ENCODE data around the gene CBY3. TPM values are rescaled to one million over a fixed set of nuclear protein-coding genes. Genes with fewer than 3 reads are reported as not detected.
"Not testable (repeated sequence)": the region's sequence is repeated elsewhere in the genome, so short reads cannot be mapped to it uniquely, and the experiment has no call there.

CBY3 gene
- total RNA-seq, 5 donors from 2014 or later (not counting 1 experiment from before 2014, with no cell fraction given): 0.50 to 0.66 (median 0.57) TPM; not detected in 2

GRCh38 chr5:179644766-179645165 lies 36.1 kb downstream of the CBY3 start:
- not testable (repeated sequence) for H3K27me3 Mint-ChIP-seq; H3K27me3 ChIP-seq (replicated peaks in 1 of 2; ENCODE audit: control insufficient read depth in 2 of 2, extremely low read depth in 1 of 2, insufficient read depth in 2 of 2, low read length in 1 of 2); H3K27ac Mint-ChIP-seq

GRCh38 chr5:179643141-179643920 lies 37.5 kb downstream of the CBY3 start:
- H3K4me1 Mint-ChIP-seq; H3K4me1 ChIP-seq (ENCODE audit: control insufficient read depth in 1 of 2, extremely low read depth in 1 of 2, insufficient read depth in 2 of 2, low read length in 2 of 2); H3K4me3 Mint-ChIP-seq; H3K27ac Mint-ChIP-seq; H3K27me3 Mint-ChIP-seq; H3K36me3 Mint-ChIP-seq; H3K27ac ChIP-seq (ENCODE audit: low read length); H3K36me3 ChIP-seq (ENCODE audit: control insufficient read depth in 2 of 2, extremely low read depth in 1 of 2, insufficient read depth in 1 of 2, low read length in 1 of 2); H3K27me3 ChIP-seq (replicated peaks in 1 of 2; ENCODE audit: control insufficient read depth in 2 of 2, extremely low read depth in 1 of 2, insufficient read depth in 2 of 2, low read length in 1 of 2); ATAC-seq (replicated peaks in 1 of 4); CTCF ChIA-PET; H3K9me3 ChIP-seq; H3K4me3 ChIP-seq (ENCODE audit: control insufficient read depth in 1 of 2, extremely low read depth in 1 of 2, low read length in 1 of 2); DNase-seq; H3K9me3 Mint-ChIP-seq: not testable (repeated sequence)
- WGBS (ENCODE audit: insufficient coverage): 82% methylated on average over 13 of the region's 16 CpGs
- POLR2A ChIA-PET: interaction anchor here in 1 of 2 donors (0.6 kb wide), 1 partner anchor 453 kb away, joined by 3 read pairs; no protein-coding TSS in a partner anchor

More at GRCh38 chr5:179644766-179645165, 36.1 kb downstream of the CBY3 start:
- POLR2A ChIA-PET; H3K36me3 ChIP-seq (ENCODE audit: control insufficient read depth in 2 of 2, extremely low read depth in 1 of 2, insufficient read depth in 1 of 2, low read length in 1 of 2); H3K36me3 Mint-ChIP-seq; H3K9me3 ChIP-seq; DNase-seq; CTCF ChIA-PET; H3K4me1 ChIP-seq (ENCODE audit: control insufficient read depth in 1 of 2, extremely low read depth in 1 of 2, insufficient read depth in 2 of 2, low read length in 2 of 2); H3K9me3 Mint-ChIP-seq; ATAC-seq (replicated peaks in 1 of 4); H3K4me1 Mint-ChIP-seq; H3K27ac ChIP-seq (ENCODE audit: low read length); H3K4me3 Mint-ChIP-seq; H3K4me3 ChIP-seq (ENCODE audit: control insufficient read depth in 1 of 2, extremely low read depth in 1 of 2, low read length in 1 of 2): not testable (repeated sequence)
- WGBS (ENCODE audit: insufficient coverage): 57% methylated on average over 1 of the region's 5 CpGs

- H3K27ac Mint-ChIP-seq; CTCF ChIA-PET; DNase-seq; POLR2A ChIA-PET; H3K27me3 ChIP-seq (replicated peaks in 1 of 2; ENCODE audit: control insufficient read depth in 2 of 2, extremely low read depth in 1 of 2, insufficient read depth in 2 of 2, low read length in 1 of 2); H3K27ac ChIP-seq (ENCODE audit: low read length); ATAC-seq (replicated peaks in 1 of 4); H3K36me3 ChIP-seq (ENCODE audit: control insufficient read depth in 2 of 2, extremely low read depth in 1 of 2, insufficient read depth in 1 of 2, low read length in 1 of 2); H3K4me1 Mint-ChIP-seq; H3K4me1 ChIP-seq (ENCODE audit: control insufficient read depth in 1 of 2, extremely low read depth in 1 of 2, insufficient read depth in 2 of 2, low read length in 2 of 2); H3K4me3 Mint-ChIP-seq; H3K36me3 Mint-ChIP-seq; H3K9me3 Mint-ChIP-seq; H3K4me3 ChIP-seq (ENCODE audit: control insufficient read depth in 1 of 2, extremely low read depth in 1 of 2, low read length in 1 of 2); H3K27me3 Mint-ChIP-seq; H3K9me3 ChIP-seq: not testable (repeated sequence)
- WGBS (ENCODE audit: insufficient coverage): 83% methylated on average over 10 of the region's 17 CpGs
Measured at GRCh38 chr5:179642626-179643025, 38.2 kb downstream of the CBY3 start.

DNA sequence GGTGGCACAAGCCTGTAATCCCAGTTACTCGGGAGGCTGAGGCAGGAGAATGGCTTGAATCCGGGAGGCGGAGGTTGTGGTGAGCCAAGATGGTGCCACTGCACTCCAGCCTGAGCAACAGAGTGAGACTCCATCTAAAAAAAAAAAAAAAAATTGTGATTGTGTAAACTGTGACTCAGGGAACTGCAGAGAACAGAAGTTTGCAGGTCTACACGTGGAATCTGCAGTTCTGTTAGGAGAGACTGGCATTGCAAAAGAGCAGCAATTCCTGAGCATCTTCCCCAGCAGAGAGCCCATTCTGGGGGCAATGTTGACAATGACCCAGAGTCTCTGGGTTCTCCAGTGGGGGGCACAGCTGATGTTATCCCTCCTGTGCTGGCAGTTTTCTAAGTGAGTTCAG lies 39.1 kb downstream of the CBY3 start:
- H3K27me3 Mint-ChIP-seq; H3K36me3 Mint-ChIP-seq; H3K4me1 Mint-ChIP-seq; H3K36me3 ChIP-seq (ENCODE audit: control insufficient read depth in 2 of 2, extremely low read depth in 1 of 2, insufficient read depth in 1 of 2, low read length in 1 of 2); DNase-seq; H3K9me3 Mint-ChIP-seq; H3K27ac ChIP-seq (ENCODE audit: low read length); H3K27ac Mint-ChIP-seq; H3K4me1 ChIP-seq (ENCODE audit: control insufficient read depth in 1 of 2, extremely low read depth in 1 of 2, insufficient read depth in 2 of 2, low read length in 2 of 2); POLR2A ChIA-PET; CTCF ChIA-PET; H3K4me3 Mint-ChIP-seq; H3K4me3 ChIP-seq (ENCODE audit: control insufficient read depth in 1 of 2, extremely low read depth in 1 of 2, low read length in 1 of 2); H3K9me3 ChIP-seq; ATAC-seq (replicated peaks in 1 of 4); H3K27me3 ChIP-seq (replicated peaks in 1 of 2; ENCODE audit: control insufficient read depth in 2 of 2, extremely low read depth in 1 of 2, insufficient read depth in 2 of 2, low read length in 1 of 2): not testable (repeated sequence)
- WGBS (ENCODE audit: insufficient coverage): no CpG with 5 or more reads among the region's 4 CpGs

DNA sequence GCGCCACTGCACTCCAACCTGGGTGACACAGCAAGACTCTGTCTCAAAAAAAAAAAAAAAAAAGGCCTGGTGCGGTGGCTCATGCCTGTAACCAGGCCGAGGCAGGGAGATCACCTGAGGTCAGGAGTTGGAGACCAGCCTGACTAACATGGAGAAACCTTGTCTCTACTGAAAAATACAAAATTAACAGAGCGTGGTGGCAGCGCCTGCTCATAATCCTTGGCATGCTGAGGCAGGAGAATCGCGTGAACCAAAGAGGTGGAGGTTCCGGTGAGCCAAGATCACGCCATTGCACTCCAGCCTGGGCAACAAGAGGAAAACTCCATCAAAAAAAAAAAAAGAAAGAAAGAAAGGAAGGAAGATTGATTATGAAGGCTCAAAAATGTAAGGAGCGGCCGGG lies 41.5 kb downstream of the CBY3 start:
- WGBS (ENCODE audit: insufficient coverage): 91% methylated on average over 4 of the region's 11 CpGs
- H3K4me3 ChIP-seq (ENCODE audit: control insufficient read depth in 1 of 2, extremely low read depth in 1 of 2, low read length in 1 of 2); H3K4me1 Mint-ChIP-seq; H3K27ac Mint-ChIP-seq; ATAC-seq (replicated peaks in 1 of 4); H3K36me3 ChIP-seq (ENCODE audit: control insufficient read depth in 2 of 2, extremely low read depth in 1 of 2, insufficient read depth in 1 of 2, low read length in 1 of 2); H3K4me3 Mint-ChIP-seq; H3K27ac ChIP-seq (ENCODE audit: low read length); H3K9me3 ChIP-seq; H3K9me3 Mint-ChIP-seq; H3K27me3 Mint-ChIP-seq; H3K27me3 ChIP-seq (replicated peaks in 1 of 2; ENCODE audit: control insufficient read depth in 2 of 2, extremely low read depth in 1 of 2, insufficient read depth in 2 of 2, low read length in 1 of 2); H3K4me1 ChIP-seq (ENCODE audit: control insufficient read depth in 1 of 2, extremely low read depth in 1 of 2, insufficient read depth in 2 of 2, low read length in 2 of 2); H3K36me3 Mint-ChIP-seq; DNase-seq; CTCF ChIA-PET; POLR2A ChIA-PET: not testable (repeated sequence)

GRCh38 chr5:179634370-179635172 lies 46.3 kb downstream of the CBY3 start:
- H3K27ac ChIP-seq (ENCODE audit: low read length); CTCF ChIA-PET; H3K36me3 ChIP-seq (ENCODE audit: control insufficient read depth in 2 of 2, extremely low read depth in 1 of 2, insufficient read depth in 1 of 2, low read length in 1 of 2); H3K4me3 ChIP-seq (ENCODE audit: control insufficient read depth in 1 of 2, extremely low read depth in 1 of 2, low read length in 1 of 2); H3K4me3 Mint-ChIP-seq; POLR2A ChIA-PET; DNase-seq; H3K27me3 Mint-ChIP-seq; H3K4me1 ChIP-seq (ENCODE audit: control insufficient read depth in 1 of 2, extremely low read depth in 1 of 2, insufficient read depth in 2 of 2, low read length in 2 of 2); H3K4me1 Mint-ChIP-seq; H3K36me3 Mint-ChIP-seq; H3K27ac Mint-ChIP-seq; H3K27me3 ChIP-seq (replicated peaks in 1 of 2; ENCODE audit: control insufficient read depth in 2 of 2, extremely low read depth in 1 of 2, insufficient read depth in 2 of 2, low read length in 1 of 2); H3K9me3 ChIP-seq; H3K9me3 Mint-ChIP-seq: not testable (repeated sequence)
- no CpG with 5 or more reads among the region's 49 CpGs for WGBS (ENCODE audit: insufficient coverage)
- peak; percentile 95 to 99 (median 98) for ATAC-seq (replicated peaks in 1 of 4)
